Measurements from ENCODE around the gene TRUB2. TPM values are rescaled to one million over a fixed set of nuclear protein-coding genes. Genes with fewer than 3 reads are reported as not detected.

TRUB2 gene
- total and polyA plus RNA-seq, 2 of the 13 experiments (the other 11 are each of a cell fraction or from before 2014, with no cell fraction given), result 22.3 to 41.2 TPM

GRCh38 chr9:128355451-128355850 is 33.2 kb upstream of the TRUB2 start:
- Histone ChIP-seq H3K4me3 (replicated peaks in 1 of 3; ENCODE audit: insufficient read depth in 1 of 3, low read depth in 2 of 3, low read length in 3 of 3) (no peak overlapping the region), H3K9ac (ENCODE audit: insufficient read depth, low read depth, low read length) (no peak overlapping the region), H4K20me1 (ENCODE audit: insufficient read depth, low read length) (no peaks in the 10 kb centered on the region), H3K79me2 (ENCODE audit: insufficient read depth, low read length) (no peaks in the 10 kb centered on the region), H3K9me3 (ENCODE audit: low read length) (no peaks in the 10 kb centered on the region), H3K4me1 (ENCODE audit: insufficient read depth, low read length) (0 out of 2 replicates have a peak, but pooled peaks cover 4% of the 10 kb centered on the region), H3K4me2 (ENCODE audit: low read depth, low read length) (no peak overlapping the region), H3K27me3 (ENCODE audit: control insufficient read depth in 1 of 2, insufficient read depth in 2 of 2, low read length in 2 of 2) (no peaks in the 10 kb centered on the region), H2AFZ (ENCODE audit: low read length) (no peak overlapping the region), H3K36me3 (replicated peaks in 1 of 2; ENCODE audit: control insufficient read depth in 1 of 2, insufficient read depth in 2 of 2, low read length in 2 of 2) (peaks cover 1 to 19% of the 10 kb centered on the region in 2 experiments; a peak in 3 of 5 replicates), H3K27ac (ENCODE audit: extremely low read length, insufficient read depth, low read length) (no peak overlapping the region)
- CTCF ChIA-PET (ENCODE audit: low intra/inter-chr PET ratio, low total read pairs), result no interaction called here
- in situ Hi-C loops (cut with HindIII; ENCODE audit: extremely low pct_ligation_motif_present, low pct_unique_long_range_greater_than_20kb), result no loop called here
- no TSS peak for BruUV-seq (replicated peaks)
- ATAC-seq (no peak; the same call in 2 of the 3 replicates), FAIRE-seq (no peak), DNase-seq (ENCODE audit: low spot score) (no peak)
- TF ChIP-seq ZNF770 (CRISPR knock-in tag; IDR thresholded peaks at IDR 0.05) (no peak), TEAD3 (CRISPR knock-in tag; optimal IDR thresholded peaks at IDR 0.05; ENCODE audit: borderline replicate concordance) (no peak), IKZF1 (IDR thresholded peaks at IDR 0.05) (no peak), NFKB2 (CRISPR knock-in tag; IDR thresholded peaks at IDR 0.05; ENCODE audit: borderline replicate concordance) (no peak), SRSF4 (IDR thresholded peaks at IDR 0.05; ENCODE audit: low read depth, low read length, poor library complexity, severe bottlenecking) (no peak), HOXA9 (CRISPR knock-in tag; IDR thresholded peaks at IDR 0.05; ENCODE audit: borderline replicate concordance) (no peak), SMARCC2 (IDR thresholded peaks at IDR 0.05) (no peak), THYN1 (CRISPR knock-in tag; IDR thresholded peaks at IDR 0.05; ENCODE audit: borderline replicate concordance, low read depth) (no peak), STAT6 (CRISPR knock-in tag; IDR thresholded peaks at IDR 0.05; ENCODE audit: borderline replicate concordance) (no peak), PLRG1 (conservative IDR thresholded peaks at IDR 0.05) (no peak), NFIB (CRISPR knock-in tag; IDR thresholded peaks at IDR 0.05; ENCODE audit: borderline replicate concordance) (no peak), AHR (CRISPR knock-in tag; IDR thresholded peaks at IDR 0.05) (no peak), MNT (IDR thresholded peaks at IDR 0.05) (no peak), ZNF160 (CRISPR knock-in tag; IDR thresholded peaks at IDR 0.05) (no peak), NR2F2 (IDR thresholded peaks at IDR 0.05; ENCODE audit: borderline replicate concordance, low read depth) (no peak), ZSCAN29 (CRISPR knock-in tag; conservative IDR thresholded peaks at IDR 0.05) (no peak)
- WGBS (ENCODE audit: low lambda C conversion rate), result 99% methylated on average over 11 of the region's 19 CpGs
- POLR2A ChIA-PET, result no interaction called here
- intact Hi-C loops (cut with micrococcal nuclease; ENCODE audit: unreplicated experiment), result no loop called here
